Activated T-helper 1 cell treated with anti-CD3 and anti-CD28 coated beads, Interleukin-2, amount 50 U/mL, for 16 hours (primary cell): ENCODE data around the gene ELFN2.

Experiments
- DNase-seq, 2 donors: peaks; one replicate each; pipeline ENCODE4 v3.0.0-alpha.2; 2020; ENCODE audit warnings: low read depth in 1 of 2, low spot score in 1 of 2

Gene ELFN2

DNA sequence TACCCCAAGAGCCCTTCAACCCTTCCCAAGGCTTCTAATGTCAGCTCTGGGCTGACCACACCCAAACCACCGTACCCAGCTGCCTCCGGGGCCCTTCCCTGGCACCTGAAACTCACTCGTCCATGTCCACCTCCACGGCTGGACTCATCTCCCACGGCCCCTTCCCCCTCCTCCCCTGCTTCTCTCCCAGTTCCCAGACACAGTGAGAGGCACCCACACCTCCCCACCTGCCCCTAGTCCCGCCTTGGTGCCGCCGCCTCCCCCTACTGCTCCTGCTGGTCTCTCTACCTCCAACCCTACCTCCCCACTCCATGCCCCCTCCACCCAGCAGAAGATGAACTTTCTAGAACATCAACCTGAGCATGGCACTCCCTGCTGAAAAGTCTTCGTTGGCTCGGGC lies 39.5 kb downstream of the ELFN2 start:
- no peak for DNase-seq

DNA sequence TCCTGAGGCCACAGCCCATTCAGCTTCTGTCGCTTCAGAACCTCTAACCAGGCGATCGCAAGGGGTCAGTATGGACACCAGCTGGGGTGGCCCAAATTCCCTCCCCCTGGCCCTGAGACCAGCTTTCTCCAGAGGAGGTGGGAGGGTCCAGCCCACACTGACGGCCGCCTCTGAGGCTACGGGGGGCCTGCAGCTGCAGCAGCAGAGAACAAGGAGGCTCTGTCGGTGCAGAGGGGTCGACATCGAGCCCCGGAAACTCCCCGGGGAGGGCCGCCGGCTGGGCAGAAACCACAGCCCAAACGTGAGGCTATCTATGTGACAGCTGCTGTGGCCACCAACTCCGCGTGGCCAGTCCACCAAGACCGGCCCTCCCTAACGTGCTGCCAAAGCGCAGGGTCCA lies 40.8 kb downstream of the ELFN2 start:
- no peak for DNase-seq

GRCh38 chr22:37384691-37385090 lies 42.6 kb downstream of the ELFN2 start:
- DNase-seq = no peak

- DNase-seq = no peak
Observed at GRCh38 chr22:37383341-37383740, 43.9 kb downstream of the ELFN2 start.

- DNase-seq = no peak
Observed at GRCh38 chr22:37381489-37381888, 45.8 kb downstream of the ELFN2 start.

GRCh38 chr22:37379722-37380121 lies 47.6 kb downstream of the ELFN2 start:
- DNase-seq = no peak

GRCh38 chr22:37379085-37379484 lies 48.2 kb downstream of the ELFN2 start:
- DNase-seq = no peak

DNA sequence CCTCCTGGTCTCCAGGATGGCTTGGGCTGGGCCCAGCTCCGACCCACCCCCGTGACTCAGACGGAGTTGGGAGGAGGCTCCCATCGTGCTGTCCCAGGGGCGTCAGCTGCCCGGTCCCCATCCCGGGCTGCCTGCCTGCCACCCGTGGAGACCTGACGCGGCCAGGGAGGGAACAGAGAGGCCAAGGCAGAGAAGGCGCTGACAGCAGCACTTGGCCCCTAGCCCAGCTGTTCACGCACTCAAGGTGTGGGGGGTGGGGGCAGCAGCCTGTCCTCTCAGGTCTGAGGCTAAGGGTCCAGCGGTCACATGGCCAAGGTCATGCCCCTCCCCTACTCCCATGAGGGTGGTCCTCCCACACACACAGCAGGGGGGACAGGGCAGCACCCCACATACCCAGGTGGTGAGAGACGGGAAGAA lies 48.6 kb downstream of the ELFN2 start:
- no peak for DNase-seq

GRCh38 chr22:37377927-37378326 lies 49.4 kb downstream of the ELFN2 start:
- no peak for DNase-seq

- no peak for DNase-seq
Observed at GRCh38 chr22:37377138-37377537, 50.1 kb downstream of the ELFN2 start.

- DNase-seq = no peak
Observed at GRCh38 chr22:37376643-37377042, 50.6 kb downstream of the ELFN2 start.

GRCh38 chr22:37375801-37376200 lies 51.5 kb downstream of the ELFN2 start:
- DNase-seq = no peak

DNA sequence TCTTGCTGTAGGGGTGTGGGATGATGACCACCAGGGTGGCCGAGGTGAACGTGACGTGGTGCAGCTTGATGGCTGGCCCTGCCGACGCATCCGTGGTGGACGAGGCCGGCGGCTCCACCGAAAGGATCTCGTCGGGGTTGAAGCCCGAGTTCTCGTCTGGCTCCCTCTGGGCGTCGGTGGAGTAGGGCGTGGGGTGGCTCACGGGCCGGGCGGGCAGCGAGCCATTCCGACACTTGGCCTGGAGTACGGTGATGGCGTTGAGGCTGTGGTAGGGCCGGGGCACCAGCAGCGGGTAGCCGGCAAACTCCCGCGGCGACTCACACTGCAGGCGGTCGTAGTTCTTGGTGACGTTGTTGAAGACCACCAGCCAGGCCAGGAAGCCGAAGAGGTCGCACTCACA lies 52.7 kb downstream of the ELFN2 start:
- DNase-seq = no peak

DNA sequence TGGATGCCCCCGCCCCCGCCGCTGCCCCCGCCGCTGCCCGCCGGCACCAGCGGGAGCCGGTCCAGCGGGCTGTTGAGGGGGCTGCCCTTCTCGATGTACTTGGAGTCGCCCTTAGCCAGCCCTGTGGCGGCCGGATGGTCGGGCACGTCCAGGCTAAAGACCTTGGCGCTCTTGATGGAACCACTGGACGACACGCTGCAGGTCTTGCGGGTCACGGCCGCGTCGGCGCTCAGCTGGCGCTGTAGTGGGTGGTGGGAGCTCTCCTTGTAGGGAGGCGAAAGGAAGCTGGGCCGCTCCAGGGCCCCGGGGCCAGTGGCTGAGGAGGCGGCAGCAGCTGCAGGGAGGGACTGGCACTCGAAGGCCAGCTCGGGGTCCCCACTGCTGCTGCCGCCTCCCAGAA lies 53.8 kb downstream of the ELFN2 start:
- no peak for DNase-seq

DNA sequence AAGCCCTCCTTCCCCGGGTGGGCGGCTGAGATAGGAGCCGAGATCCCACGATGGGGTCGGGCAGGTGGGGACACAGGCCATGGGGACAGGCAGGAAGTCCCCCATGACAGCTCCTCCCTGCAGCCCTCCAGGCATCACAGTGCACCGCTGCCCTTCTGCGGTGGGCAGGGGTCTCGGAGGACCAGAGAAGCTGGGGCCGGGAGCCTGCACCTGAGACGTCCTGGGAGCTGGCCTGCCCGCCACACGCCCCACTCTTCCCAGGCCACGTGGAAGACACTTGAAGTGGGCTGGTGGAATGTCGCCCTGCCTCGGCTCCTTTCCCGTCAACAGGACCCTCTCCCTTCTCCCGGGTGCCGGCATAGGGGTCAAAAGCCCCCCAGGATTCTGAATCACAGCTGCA lies 55.4 kb downstream of the ELFN2 start:
- DNase-seq = no peak

GRCh38 chr22:37371491-37371890 lies 55.8 kb downstream of the ELFN2 start:
- DNase-seq = no peak

GRCh38 chr22:37370306-37370979 lies 56.8 kb downstream of the ELFN2 start:
- DNase-seq = no peak

DNA sequence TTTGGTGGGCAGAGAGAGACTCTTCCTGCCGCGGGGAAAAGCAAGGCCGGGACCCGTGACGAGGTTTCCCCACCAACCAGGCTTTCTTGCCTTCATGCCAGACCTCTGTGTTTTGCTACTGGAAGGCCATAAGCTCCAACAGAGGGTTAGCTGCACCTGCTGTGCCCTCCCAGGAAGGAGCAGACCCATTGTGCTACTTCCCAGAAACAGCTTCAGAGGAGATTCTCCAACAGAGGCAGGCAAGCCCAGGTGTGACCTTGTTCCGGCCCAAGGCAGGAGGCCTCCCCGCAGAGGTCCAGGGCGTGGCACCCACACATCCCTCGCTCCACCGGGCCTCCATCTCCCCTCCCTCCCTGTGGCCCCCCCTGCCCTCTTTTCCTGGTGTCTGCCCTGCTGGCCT lies 57.8 kb downstream of the ELFN2 start:
- no peak for DNase-seq

GRCh38 chr22:37368058-37368457 lies 59.2 kb downstream of the ELFN2 start:
- no peak for DNase-seq

GRCh38 chr22:37366601-37367000 lies 60.7 kb downstream of the ELFN2 start:
- no peak for DNase-seq

DNA sequence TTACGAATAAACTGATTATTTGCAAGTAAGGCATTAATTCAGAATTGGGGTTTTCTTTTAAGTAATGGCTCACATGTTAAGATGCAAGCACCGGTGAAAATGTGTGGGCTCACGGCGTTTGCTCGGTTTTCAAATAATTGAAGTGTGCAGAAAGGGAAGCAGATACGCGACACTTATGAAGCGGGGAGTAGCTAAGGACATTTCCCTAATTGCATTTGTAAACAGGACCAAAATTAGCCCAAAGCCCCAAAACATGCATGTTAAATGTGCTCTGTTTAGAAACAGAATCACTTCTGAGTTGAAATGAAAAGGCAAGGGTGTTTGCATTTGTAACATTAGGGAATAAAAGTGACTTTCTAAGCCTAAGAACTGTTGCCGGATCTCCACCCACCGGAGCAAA lies 61.3 kb downstream of the ELFN2 start:
- no peak for DNase-seq

- no peak for DNase-seq
Observed at GRCh38 chr22:37363261-37363992, 63.9 kb downstream of the ELFN2 start.

DNA sequence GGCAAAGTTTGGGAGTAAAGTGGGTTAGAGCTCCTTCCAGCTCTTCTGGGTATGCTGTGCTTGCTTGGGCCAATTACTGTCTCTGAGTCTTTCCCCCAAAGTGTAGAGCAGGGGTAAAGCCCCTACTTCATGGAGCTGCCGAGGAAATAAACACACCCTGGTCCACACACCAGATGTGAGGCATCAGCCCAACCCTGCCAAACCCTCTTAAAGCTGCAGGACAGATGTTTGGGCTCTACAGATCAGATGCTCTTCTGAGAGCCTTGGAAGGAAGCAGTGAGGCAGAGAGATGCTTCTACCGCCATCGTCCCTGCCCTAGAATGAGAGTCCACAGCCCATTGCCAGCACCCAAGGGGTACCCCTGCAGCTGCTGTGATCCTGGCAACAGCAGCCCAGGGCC lies 64.7 kb downstream of the ELFN2 start:
- DNase-seq = no peak
